ENCODE measurements around the gene EDRF1. TPM values are rescaled to one million over a fixed set of nuclear protein-coding genes. Genes with fewer than 3 reads are reported as not detected.

Gene EDRF1
- total and polyA plus RNA-seq, 4 donors: 7.5 to 27.8 (median 22.9) TPM

GRCh38 chr10:125766511-125766910, 47.0 kb downstream of the EDRF1 start:
- WGBS, 2 donors: 81 to 82% methylated on average over 4 of the region's 4 CpGs
- H3K4me1 ChIP-seq (ENCODE audit: control insufficient read depth in 1 of 2, insufficient read depth in 2 of 2, low read length in 2 of 2): peaks cover 0 to 2% of the 10 kb centered on the region in 2 donors
- H3K27me3 ChIP-seq (ENCODE audit: control insufficient read depth in 1 of 2, insufficient read depth in 2 of 2, low read length in 1 of 2): no peaks in the 10 kb centered on the region
- peaks cover 0 to 3% of the 10 kb centered on the region in 2 donors for H3K36me3 ChIP-seq (ENCODE audit: control insufficient read depth in 1 of 2, insufficient read depth in 2 of 2, low read length in 1 of 2)
- H3K27ac ChIP-seq (ENCODE audit: low read depth in 1 of 2, low read length in 2 of 2): no peak overlapping the region
- DNase-seq (no peak), ATAC-seq (ENCODE audit: low FRiP score) (no peak)
- intact Hi-C loops (cut with DNase I): no loop called here
- H3K4me3 ChIP-seq (ENCODE audit: low read length in 2 of 2): no peak overlapping the region
- no peaks in the 10 kb centered on the region for H3K9me3 ChIP-seq (ENCODE audit: control insufficient read depth, low read length)

- no peak overlapping the region for H3K27ac ChIP-seq (ENCODE audit: low read depth in 1 of 2, low read length in 2 of 2)
- WGBS, 2 donors: 19 to 20% methylated on average over 4 of the region's 4 CpGs
These were observed 48.8 kb downstream of the EDRF1 start for GRCh38 chr10:125768219-125768855.

GRCh38 chr10:125769175-125769574, 49.7 kb downstream of the EDRF1 start:
- DNase-seq (no peak), ATAC-seq (ENCODE audit: low FRiP score) (no peak)
- Histone ChIP-seq H3K9me3 (ENCODE audit: control insufficient read depth, low read length) (no peaks in the 10 kb centered on the region), H3K27ac (ENCODE audit: low read depth in 1 of 2, low read length in 2 of 2) (no peak overlapping the region), H3K36me3 (ENCODE audit: control insufficient read depth in 1 of 2, insufficient read depth in 2 of 2, low read length in 1 of 2) (no peaks in the 10 kb centered on the region), H3K4me3 (ENCODE audit: low read length in 2 of 2) (no peak overlapping the region), H3K4me1 (ENCODE audit: control insufficient read depth in 1 of 2, insufficient read depth in 2 of 2, low read length in 2 of 2) (peaks cover 0 to 2% of the 10 kb centered on the region in 2 donors), H3K27me3 (ENCODE audit: control insufficient read depth in 1 of 2, insufficient read depth in 2 of 2, low read length in 1 of 2) (no peaks in the 10 kb centered on the region)
- intact Hi-C loops (cut with DNase I): no loop called here
- 81 to 86% methylated on average over 12 of the region's 12 CpGs for WGBS, 2 donors

More at GRCh38 chr10:125768219-125768855, 48.8 kb downstream of the EDRF1 start:
- Histone ChIP-seq H3K4me3 (ENCODE audit: low read length in 2 of 2) (no peak overlapping the region), H3K36me3 (ENCODE audit: control insufficient read depth in 1 of 2, insufficient read depth in 2 of 2, low read length in 1 of 2) (no peaks in the 10 kb centered on the region), H3K9me3 (ENCODE audit: control insufficient read depth, low read length) (no peaks in the 10 kb centered on the region), H3K4me1 (ENCODE audit: control insufficient read depth in 1 of 2, insufficient read depth in 2 of 2, low read length in 2 of 2) (peaks cover 0 to 2% of the 10 kb centered on the region in 2 donors), H3K27me3 (ENCODE audit: control insufficient read depth in 1 of 2, insufficient read depth in 2 of 2, low read length in 1 of 2) (no peaks in the 10 kb centered on the region)
- ATAC-seq (ENCODE audit: low FRiP score) (peak; percentile 65), DNase-seq (no peak)
- intact Hi-C loops (cut with DNase I): no loop called here

- DNase-seq: no peak
- 87 to 90% methylated on average over 5 of the region's 5 CpGs for WGBS, 2 donors
These were observed 51.3 kb downstream of the EDRF1 start for GRCh38 chr10:125770844-125771243.

GRCh38 chr10:125772112-125772863, 52.8 kb downstream of the EDRF1 start:
- Histone ChIP-seq H3K4me1 (ENCODE audit: control insufficient read depth in 1 of 2, insufficient read depth in 2 of 2, low read length in 2 of 2) (peaks cover 0 to 2% of the 10 kb centered on the region in 2 donors), H3K9me3 (ENCODE audit: control insufficient read depth, low read length) (no peaks in the 10 kb centered on the region), H3K4me3 (ENCODE audit: low read length in 2 of 2) (no peak overlapping the region), H3K36me3 (ENCODE audit: control insufficient read depth in 1 of 2, insufficient read depth in 2 of 2, low read length in 1 of 2) (no peaks in the 10 kb centered on the region), H3K27me3 (ENCODE audit: control insufficient read depth in 1 of 2, insufficient read depth in 2 of 2, low read length in 1 of 2) (no peaks in the 10 kb centered on the region), H3K27ac (ENCODE audit: low read depth in 1 of 2, low read length in 2 of 2) (no peak overlapping the region)
- DNase-seq (no peak), ATAC-seq (ENCODE audit: low FRiP score) (no peak)
- intact Hi-C loops (cut with DNase I): no loop called here
- 95% methylated on average over 28 of the region's 28 CpGs for WGBS, 2 donors

More at GRCh38 chr10:125770844-125771243, 51.3 kb downstream of the EDRF1 start:
- Histone ChIP-seq H3K4me1 (ENCODE audit: control insufficient read depth in 1 of 2, insufficient read depth in 2 of 2, low read length in 2 of 2) (peaks cover 0 to 2% of the 10 kb centered on the region in 2 donors), H3K36me3 (ENCODE audit: control insufficient read depth in 1 of 2, insufficient read depth in 2 of 2, low read length in 1 of 2) (no peaks in the 10 kb centered on the region), H3K27ac (ENCODE audit: low read depth in 1 of 2, low read length in 2 of 2) (no peak overlapping the region), H3K27me3 (ENCODE audit: control insufficient read depth in 1 of 2, insufficient read depth in 2 of 2, low read length in 1 of 2) (no peaks in the 10 kb centered on the region), H3K9me3 (ENCODE audit: control insufficient read depth, low read length) (no peaks in the 10 kb centered on the region), H3K4me3 (ENCODE audit: low read length in 2 of 2) (no peak overlapping the region)
- no peak for ATAC-seq (ENCODE audit: low FRiP score)
- intact Hi-C loops (cut with DNase I): no loop called here

- Histone ChIP-seq H3K27me3 (ENCODE audit: control insufficient read depth in 1 of 2, insufficient read depth in 2 of 2, low read length in 1 of 2) (no peaks in the 10 kb centered on the region), H3K36me3 (ENCODE audit: control insufficient read depth in 1 of 2, insufficient read depth in 2 of 2, low read length in 1 of 2) (no peaks in the 10 kb centered on the region), H3K9me3 (ENCODE audit: control insufficient read depth, low read length) (no peaks in the 10 kb centered on the region), H3K27ac (ENCODE audit: low read depth in 1 of 2, low read length in 2 of 2) (no peak overlapping the region), H3K4me1 (ENCODE audit: control insufficient read depth in 1 of 2, insufficient read depth in 2 of 2, low read length in 2 of 2) (peaks cover 0 to 2% of the 10 kb centered on the region in 2 donors), H3K4me3 (ENCODE audit: low read length in 2 of 2) (no peak overlapping the region)
- ATAC-seq (ENCODE audit: low FRiP score) (no peak), DNase-seq (no peak)
- intact Hi-C loops (cut with DNase I): no loop called here
- WGBS, 2 donors: 90 to 92% methylated on average over 11 of the region's 11 CpGs
These were observed 53.3 kb downstream of the EDRF1 start for GRCh38 chr10:125772864-125773180.

- no peaks in the 10 kb centered on the region for H3K36me3 ChIP-seq (ENCODE audit: control insufficient read depth in 1 of 2, insufficient read depth in 2 of 2, low read length in 1 of 2)
- ATAC-seq (ENCODE audit: low FRiP score) (no peak), DNase-seq (peak in 1 of 2 donors; percentile 74)
- H3K4me1 ChIP-seq (ENCODE audit: control insufficient read depth in 1 of 2, insufficient read depth in 2 of 2, low read length in 2 of 2): no peaks in the 10 kb centered on the region
- intact Hi-C loops (cut with DNase I): no loop called here
- 73 to 79% methylated on average over 66 to 75 of the region's 75 CpGs for WGBS, 2 donors
- H3K9me3 ChIP-seq (ENCODE audit: control insufficient read depth, low read length): no peaks in the 10 kb centered on the region
- no peak overlapping the region for H3K4me3 ChIP-seq (ENCODE audit: low read length in 2 of 2)
- H3K27ac ChIP-seq (ENCODE audit: low read depth in 1 of 2, low read length in 2 of 2): no peak overlapping the region
- no peaks in the 10 kb centered on the region for H3K27me3 ChIP-seq (ENCODE audit: control insufficient read depth in 1 of 2, insufficient read depth in 2 of 2, low read length in 1 of 2)
These were observed 54.4 kb downstream of the EDRF1 start for GRCh38 chr10:125773687-125774543.

GRCh38 chr10:125774581-125775191, 55.2 kb downstream of the EDRF1 start:
- no peaks in the 10 kb centered on the region for H3K9me3 ChIP-seq (ENCODE audit: control insufficient read depth, low read length)
- no peak overlapping the region for H3K27ac ChIP-seq (ENCODE audit: low read depth in 1 of 2, low read length in 2 of 2)
- intact Hi-C loops (cut with DNase I): no loop called here
- ATAC-seq (ENCODE audit: low FRiP score) (no peak), DNase-seq (no peak)
- no peaks in the 10 kb centered on the region for H3K4me1 ChIP-seq (ENCODE audit: control insufficient read depth in 1 of 2, insufficient read depth in 2 of 2, low read length in 2 of 2)
- WGBS, 2 donors: 90 to 93% methylated on average over 29 to 32 of the region's 32 CpGs
- no peak overlapping the region for H3K4me3 ChIP-seq (ENCODE audit: low read length in 2 of 2)
- H3K27me3 ChIP-seq (ENCODE audit: control insufficient read depth in 1 of 2, insufficient read depth in 2 of 2, low read length in 1 of 2): no peaks in the 10 kb centered on the region
- H3K36me3 ChIP-seq (ENCODE audit: control insufficient read depth in 1 of 2, insufficient read depth in 2 of 2, low read length in 1 of 2): no peaks in the 10 kb centered on the region
